22Rv1 (cell line): ENCODE results near the gene CARNS1.

ENCODE experiments used
- H3K27ac ChIP-seq: fragments of 450-650 bp; 2 replicates; pipeline ENCODE4 v1.5.1; 2017
- ZFX ChIP-seq: fragments of 450-650 bp; IDR thresholded peaks from 2 replicates; pipeline ENCODE4 v1.6.1; 2017; ENCODE audit warnings: antibody characterized with exemption, borderline replicate concordance
- TF ChIP-seq, protein P1 (sequence below): fragments of 450-650 bp; IDR thresholded peaks from 2 replicates; pipeline ENCODE4 v1.5.1; 2017; ENCODE audit warnings: mild to moderate bottlenecking

The CARNS1 gene

GRCh38 chr11:67372321-67372992 lies 43.0 kb upstream of the CARNS1 start:
- H3K27ac ChIP-seq: peak overlapping the region; percentile 86
- TF ChIP-seq, protein P1, sequence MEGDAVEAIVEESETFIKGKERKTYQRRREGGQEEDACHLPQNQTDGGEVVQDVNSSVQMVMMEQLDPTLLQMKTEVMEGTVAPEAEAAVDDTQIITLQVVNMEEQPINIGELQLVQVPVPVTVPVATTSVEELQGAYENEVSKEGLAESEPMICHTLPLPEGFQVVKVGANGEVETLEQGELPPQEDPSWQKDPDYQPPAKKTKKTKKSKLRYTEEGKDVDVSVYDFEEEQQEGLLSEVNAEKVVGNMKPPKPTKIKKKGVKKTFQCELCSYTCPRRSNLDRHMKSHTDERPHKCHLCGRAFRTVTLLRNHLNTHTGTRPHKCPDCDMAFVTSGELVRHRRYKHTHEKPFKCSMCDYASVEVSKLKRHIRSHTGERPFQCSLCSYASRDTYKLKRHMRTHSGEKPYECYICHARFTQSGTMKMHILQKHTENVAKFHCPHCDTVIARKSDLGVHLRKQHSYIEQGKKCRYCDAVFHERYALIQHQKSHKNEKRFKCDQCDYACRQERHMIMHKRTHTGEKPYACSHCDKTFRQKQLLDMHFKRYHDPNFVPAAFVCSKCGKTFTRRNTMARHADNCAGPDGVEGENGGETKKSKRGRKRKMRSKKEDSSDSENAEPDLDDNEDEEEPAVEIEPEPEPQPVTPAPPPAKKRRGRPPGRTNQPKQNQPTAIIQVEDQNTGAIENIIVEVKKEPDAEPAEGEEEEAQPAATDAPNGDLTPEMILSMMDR: no peak
- no peak for TF ChIP-seq ZFX

DNA sequence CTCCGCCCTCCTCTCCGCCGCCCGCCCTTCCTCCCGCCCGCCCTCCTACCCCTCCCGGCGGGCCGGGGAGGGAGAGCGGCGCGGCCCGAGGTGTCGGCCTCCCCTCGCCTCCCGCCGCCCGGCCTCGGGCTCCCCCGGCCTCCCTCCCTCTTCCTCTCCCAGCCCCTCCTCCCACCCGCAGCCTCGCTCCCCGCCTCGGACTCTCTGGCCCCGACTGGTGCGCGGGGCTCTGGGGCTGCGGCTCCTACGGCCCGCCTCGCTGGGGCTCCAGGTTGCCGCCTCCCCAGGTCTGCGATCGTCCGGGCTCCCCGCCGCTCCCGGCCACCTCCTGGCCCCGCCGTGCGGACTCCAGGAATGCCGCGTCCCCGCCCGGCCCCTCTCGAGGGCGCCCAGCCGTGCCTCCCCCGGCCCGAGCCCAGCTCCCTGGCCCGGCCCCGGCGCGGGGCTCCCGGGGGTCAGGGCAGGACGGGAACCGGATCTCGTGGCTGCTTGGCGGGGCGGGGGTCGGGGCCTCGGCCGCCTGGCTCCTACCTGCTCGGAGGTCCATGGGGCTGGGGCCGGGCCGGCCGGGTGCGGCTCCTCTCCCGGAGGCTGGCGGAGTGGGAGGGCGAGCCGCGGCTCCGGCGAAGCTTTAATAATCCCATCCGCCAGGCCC lies 42.4 kb upstream of the CARNS1 start, which contains the start of gene CLCF1:
Gene CLCF1, minus strand, starts transcription at position 606 of the 655 bp plus-strand sequence. Its CDS starts 59 bp downstream, at position 547.
- no peak for TF ChIP-seq ZFX
- TF ChIP-seq, protein P1: no peak
- H3K27ac ChIP-seq: peak within 1 kb of the TSS; percentile 86

DNA sequence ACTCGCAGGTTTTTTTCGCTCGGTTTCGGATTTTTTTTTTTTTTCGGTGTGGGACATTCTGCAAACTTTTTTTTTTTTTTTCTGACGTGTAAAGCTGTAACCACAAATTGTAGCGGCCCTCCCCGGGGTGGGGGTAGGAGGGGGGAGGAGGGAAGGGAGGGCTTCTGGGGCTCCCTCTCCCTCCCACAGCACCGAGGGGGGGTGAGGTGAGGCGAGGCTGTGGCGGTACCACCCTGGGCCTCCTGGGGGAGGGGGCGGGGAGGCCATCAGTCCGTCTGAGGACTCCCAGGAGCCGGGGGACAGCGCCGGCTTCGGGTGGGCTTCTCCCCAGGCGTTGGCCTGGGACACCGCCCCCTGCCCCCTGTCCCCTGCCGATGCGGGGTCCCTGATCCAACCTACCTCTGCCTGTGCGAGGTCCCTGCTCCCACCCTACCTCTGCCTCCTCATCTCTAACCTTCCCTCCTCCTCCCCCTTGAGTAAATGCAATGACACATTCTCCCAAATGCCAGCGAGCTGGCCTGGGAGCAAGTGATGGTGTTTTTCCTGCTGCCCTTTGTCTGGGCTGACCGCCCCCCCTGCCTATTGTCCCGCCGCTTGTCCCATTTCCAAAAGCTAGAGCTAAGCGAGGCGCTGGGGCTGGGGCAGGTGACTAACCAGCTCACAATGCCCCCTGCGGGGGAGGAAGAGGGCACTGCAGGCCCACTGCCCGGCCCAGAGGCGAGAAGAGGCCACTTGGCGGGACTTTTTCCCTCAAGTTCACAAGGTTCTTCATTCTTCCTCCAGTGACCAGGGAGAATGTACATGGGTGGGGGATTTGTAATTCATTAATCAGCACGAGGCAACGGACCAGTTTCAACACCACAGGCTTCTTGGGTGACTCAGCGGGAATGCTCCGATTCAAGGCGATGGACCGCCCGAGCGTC lies 41.6 kb upstream of the CARNS1 start:
- H3K27ac ChIP-seq: peak overlapping the region; percentile 86
- TF ChIP-seq, protein P1: peak; percentile 78
- TF ChIP-seq ZFX: no peak

DNA sequence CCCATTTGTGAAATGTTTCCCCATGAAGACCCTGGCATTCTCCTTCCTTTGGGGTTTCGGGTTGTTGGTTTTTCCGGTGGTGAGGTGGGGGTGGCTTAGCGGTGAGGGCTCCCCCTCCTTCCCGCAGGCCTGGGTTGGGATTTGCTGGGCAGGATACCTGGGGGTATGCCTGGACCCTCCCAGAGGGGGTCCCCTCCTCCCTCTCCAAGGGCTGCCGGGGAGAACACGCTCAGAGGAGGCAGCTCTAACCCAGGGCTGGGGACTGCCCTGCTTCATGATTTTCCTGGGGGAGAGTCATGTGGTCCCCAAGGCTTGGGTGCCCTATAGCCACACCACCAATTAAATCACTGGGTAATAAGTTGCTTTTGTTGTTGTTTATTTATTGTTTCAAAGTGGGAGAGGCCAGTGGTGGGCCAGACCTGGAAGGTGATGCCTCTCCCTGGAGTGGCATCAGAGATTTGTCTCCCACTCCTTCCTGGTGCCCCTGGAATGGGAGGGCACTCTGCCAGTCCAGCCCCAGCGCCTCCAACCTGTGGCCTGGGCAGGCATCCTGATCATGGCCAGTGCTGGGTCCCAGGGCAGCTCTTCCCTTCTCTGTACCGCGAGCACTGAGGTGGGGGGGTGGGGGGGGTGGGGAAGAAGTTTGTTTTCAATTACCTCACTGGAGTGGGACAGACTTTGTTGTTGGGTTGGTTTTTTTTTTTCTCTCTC lies 40.8 kb upstream of the CARNS1 start:
- no peak for TF ChIP-seq ZFX
- TF ChIP-seq, protein P1: no peak
- peak overlapping the region; percentile 86 for H3K27ac ChIP-seq

- TF ChIP-seq ZFX: no peak
- TF ChIP-seq, protein P1: no peak
- H3K27ac ChIP-seq: no peak overlapping the region
These were observed 40.0 kb upstream of the CARNS1 start for GRCh38 chr11:67375320-67376055.
